ENCODE data around the gene ZNF579.

DNA sequence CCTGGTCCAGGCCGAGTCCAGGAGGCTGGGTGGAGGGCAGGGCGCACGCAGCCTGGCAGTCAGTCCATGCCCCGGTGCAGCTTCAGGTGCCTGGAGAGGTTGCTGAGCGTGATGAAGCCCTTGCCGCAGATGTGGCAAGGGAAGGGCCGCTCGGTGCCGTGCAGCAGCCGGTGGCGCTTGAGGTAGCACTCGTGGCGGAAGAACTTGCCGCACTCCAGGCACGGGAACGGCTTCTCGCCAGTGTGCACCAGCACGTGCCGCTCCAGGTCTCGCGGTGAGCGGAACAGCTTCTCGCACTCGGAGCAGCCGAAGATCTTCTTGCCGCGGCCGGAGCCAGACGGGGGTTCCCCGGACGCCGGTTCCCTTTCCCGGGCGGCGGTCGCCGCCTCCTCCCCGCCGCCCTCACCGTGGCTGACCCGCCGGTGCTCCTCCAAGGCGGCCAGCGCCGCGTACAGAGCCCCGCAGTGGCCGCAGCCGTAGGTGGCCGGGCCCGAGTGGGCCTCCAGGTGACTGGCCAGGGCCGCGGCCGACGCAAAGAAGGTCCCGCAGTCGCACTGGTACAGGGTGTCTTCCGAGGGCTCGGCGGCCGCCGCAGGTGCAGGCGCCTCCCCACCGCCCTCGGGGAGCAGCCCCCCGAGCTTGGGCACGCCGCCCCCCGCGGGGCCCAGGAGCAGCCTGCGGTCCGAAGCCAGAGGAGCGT is 11.9 kb upstream of the ZNF579 start:
- TF ChIP-seq, protein P1, sequence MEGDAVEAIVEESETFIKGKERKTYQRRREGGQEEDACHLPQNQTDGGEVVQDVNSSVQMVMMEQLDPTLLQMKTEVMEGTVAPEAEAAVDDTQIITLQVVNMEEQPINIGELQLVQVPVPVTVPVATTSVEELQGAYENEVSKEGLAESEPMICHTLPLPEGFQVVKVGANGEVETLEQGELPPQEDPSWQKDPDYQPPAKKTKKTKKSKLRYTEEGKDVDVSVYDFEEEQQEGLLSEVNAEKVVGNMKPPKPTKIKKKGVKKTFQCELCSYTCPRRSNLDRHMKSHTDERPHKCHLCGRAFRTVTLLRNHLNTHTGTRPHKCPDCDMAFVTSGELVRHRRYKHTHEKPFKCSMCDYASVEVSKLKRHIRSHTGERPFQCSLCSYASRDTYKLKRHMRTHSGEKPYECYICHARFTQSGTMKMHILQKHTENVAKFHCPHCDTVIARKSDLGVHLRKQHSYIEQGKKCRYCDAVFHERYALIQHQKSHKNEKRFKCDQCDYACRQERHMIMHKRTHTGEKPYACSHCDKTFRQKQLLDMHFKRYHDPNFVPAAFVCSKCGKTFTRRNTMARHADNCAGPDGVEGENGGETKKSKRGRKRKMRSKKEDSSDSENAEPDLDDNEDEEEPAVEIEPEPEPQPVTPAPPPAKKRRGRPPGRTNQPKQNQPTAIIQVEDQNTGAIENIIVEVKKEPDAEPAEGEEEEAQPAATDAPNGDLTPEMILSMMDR (IDR thresholded peaks at IDR 0.05), result no peak
- no peak for TF ChIP-seq EZH2 (IDR thresholded peaks at IDR 0.05)

Measured in neural progenitor cell (in vitro differentiated cells).